DLD1 (cell line): Measurements from ENCODE around the gene KRT71.
"Not testable (repeated sequence)": the region's sequence is repeated elsewhere in the genome, so short reads cannot be mapped to it uniquely, and the experiment has no call there.

Experiments
- in situ Hi-C: cut with HindIII; loops from 2 replicates; pipeline ENCODE4 v1.10.0; 2017; ENCODE audit warnings: low sequenced_read_pairs

The KRT71 gene

GRCh38 chr12:52552681-52553195, at the start of gene KRT71:
KRT71 (minus strand) TSS chr12:52553145; CDS start chr12:52553077, 68 bp downstream.
- in situ Hi-C loops: no loop called here

DNA sequence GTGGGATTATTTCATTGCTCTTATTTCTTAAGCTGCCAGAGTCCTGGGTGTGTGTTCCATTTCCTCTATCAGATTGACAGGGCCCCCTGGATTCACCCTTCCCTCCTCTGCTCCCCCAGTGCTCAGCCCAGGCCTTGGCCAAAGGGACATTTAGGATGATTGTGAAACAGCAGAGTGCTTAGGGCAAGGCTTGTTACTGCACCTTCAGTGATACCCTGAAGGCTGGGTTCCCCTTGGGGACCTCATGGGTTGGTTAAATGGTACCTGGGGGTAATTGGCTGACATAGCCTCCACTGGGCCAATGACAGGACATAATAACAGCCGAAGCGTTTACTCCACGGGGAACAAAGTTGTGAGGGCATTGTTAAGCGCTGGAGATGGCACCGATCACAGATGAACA, 49.6 kb upstream of the KRT71 start:
- in situ Hi-C loops: no loop called here

- in situ Hi-C loops: no loop called here
Observed at GRCh38 chr12:52601671-52602070, 48.7 kb upstream of the KRT71 start.

DNA sequence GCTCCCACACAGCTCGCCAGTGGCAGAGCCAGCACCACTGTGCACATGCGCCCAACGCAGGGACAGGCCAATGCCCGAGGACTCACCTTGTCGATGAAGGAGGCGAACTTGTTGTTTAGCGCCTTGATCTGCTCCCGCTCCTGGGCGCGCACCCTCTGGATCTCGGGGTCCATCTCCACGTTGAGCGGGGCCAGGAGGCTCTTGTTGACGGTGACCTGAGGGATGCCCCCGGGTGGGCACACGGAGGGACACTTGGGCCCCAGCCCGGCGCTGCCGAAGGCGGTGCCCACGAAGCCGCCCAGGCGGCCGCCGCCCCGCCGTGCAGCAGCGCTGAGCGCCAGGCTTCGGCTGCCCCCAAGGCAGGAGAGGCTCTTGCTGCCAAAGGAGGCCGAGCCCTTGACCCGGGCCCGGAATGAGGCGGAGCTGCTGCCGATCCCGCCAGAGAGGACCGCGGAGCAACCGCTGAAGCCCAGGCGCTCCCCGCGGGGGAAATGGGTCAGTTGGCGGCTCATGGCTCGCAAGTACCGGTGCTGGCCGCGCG, 48.1 kb upstream of the KRT71 start, which contains the start of gene KRT72:
Gene KRT72 (minus strand): TSS at position 523 of the 541 bp plus-strand sequence. CDS start 11 bp downstream, at position 512.
- in situ Hi-C loops: no loop called here

DNA sequence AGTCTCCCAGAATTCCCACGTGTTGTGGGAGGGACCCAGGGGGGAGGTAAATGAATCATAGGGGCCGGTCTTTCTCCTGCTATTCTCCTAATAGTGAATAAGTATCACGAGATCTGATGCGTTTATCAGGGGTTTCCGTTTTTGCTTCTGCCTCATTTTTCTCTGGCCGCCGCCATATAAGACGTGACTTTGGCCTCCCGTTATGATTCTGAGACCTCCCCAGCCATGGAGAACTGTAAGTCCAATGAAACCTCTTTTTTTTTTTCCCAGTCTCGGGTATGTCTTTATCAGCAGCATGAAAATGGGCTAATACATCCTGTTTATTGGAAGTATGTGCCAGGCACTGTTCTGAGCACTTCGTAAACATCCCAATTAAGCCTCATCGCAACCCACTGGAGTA, 47.5 kb upstream of the KRT71 start:
- in situ Hi-C loops: no loop called here

- in situ Hi-C loops: no loop called here
Observed at GRCh38 chr12:52600071-52600470, 47.1 kb upstream of the KRT71 start.

- in situ Hi-C loops: no loop called here
Observed at GRCh38 chr12:52598966-52599365, 46.0 kb upstream of the KRT71 start.

DNA sequence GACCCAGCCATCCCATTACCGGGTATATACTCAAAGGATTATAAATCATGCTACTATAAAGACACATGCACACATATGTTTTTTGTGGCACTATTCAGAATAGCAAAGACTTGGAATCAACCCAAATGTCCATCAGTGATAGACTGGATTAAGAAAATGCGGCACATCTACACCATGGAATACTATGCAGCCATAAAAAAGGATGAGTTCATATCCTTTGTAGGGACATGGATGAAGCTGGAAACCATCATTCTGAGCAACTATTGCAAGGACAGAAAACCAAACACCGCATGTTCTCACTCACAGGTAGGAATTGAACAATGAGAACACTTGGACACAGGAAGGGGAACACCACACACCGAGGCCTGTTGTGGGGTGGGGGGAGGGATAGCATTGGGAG, 41.3 kb upstream of the KRT71 start:
- in situ Hi-C loops: not testable (repeated sequence)

GRCh38 chr12:52591521-52591920, 38.6 kb upstream of the KRT71 start:
- in situ Hi-C loops: no loop called here

- in situ Hi-C loops: no loop called here
Observed at GRCh38 chr12:52590021-52590420, 37.1 kb upstream of the KRT71 start.

DNA sequence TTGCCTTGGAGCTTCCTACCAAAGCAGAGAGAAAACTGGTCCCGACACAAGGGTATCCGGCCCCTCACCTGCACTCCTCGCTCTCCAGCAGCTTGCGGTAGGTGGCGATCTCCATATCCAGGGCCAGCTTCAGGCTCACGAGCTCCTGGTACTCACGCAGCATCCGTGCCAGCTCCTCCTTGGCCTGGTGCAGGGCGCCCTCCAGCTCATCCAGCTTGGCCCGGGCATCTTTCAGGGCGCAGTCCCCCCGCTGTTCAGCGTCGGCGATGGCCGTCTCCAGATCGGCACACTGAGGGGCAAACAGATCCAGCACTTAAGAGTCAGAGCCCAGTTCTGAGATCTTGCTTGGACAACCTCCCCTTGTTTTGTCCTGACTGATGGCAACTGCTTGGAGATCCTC, 34.6 kb upstream of the KRT71 start:
- in situ Hi-C loops: no loop called here

DNA sequence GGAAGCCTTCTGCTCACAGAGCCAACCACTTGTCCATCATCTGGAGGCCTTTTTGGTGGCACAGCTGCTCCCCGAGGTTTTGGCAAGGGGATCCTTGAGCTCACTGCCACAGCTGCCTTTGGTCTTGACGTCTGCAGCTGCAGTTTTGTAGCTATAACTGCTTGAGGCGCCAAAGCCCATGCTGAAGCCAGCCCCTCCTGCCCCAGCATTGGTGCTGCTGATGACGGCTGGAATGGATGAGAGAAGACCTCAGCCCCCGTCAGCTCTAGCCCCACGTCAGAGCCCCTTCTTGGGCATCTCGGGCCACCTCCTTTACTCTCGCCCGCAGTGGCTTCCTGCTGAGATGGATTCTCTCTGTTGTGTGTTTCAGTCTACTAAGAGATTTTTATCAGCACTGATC, 33.0 kb upstream of the KRT71 start:
- in situ Hi-C loops: no loop called here

DNA sequence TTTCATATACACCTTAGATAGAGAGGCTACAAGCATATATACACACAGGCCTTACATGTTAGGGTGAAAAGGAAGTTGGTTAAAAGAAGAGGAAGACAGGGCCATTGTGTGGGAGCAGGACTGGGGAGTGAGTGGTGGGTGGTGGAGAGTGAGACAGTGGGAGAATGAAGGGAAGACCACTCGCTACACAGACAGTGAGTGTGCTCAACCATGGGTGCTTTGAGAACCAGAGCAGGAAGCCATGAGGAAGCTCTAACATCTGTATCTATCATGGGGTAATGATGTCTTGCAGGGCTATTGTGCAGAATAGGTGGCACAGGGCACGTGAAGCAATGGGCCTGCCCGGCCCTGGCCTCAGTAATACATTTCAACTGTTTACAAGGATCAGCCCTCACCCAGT, 32.1 kb upstream of the KRT71 start:
- in situ Hi-C loops: no loop called here

- in situ Hi-C loops: no loop called here
Observed at GRCh38 chr12:52584156-52584682, 31.3 kb upstream of the KRT71 start.

- in situ Hi-C loops: no loop called here
Observed at GRCh38 chr12:52582971-52583456, 30.1 kb upstream of the KRT71 start.

DNA sequence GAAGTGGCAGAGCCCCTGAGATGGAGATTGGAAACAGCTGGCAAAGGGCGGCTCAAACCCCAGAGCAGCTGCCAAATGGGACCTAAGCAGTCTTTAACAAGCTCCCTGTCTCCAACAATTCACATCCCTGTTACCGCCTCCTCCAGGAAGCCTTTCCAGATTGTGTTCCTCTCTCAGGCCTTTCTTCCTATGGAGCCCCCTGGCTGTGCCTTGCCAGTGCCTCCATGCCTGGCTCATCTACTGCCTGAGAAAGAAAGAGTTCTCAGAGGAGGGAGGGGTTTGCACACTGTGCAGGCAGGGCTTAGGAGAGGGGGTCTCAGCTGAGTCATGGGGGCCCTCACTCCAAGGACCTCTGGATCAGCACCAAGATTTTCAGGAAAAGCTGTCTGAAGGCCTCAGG, 29.5 kb upstream of the KRT71 start:
- in situ Hi-C loops: no loop called here

GRCh38 chr12:52581481-52581880, 28.5 kb upstream of the KRT71 start:
- in situ Hi-C loops: no loop called here

DNA sequence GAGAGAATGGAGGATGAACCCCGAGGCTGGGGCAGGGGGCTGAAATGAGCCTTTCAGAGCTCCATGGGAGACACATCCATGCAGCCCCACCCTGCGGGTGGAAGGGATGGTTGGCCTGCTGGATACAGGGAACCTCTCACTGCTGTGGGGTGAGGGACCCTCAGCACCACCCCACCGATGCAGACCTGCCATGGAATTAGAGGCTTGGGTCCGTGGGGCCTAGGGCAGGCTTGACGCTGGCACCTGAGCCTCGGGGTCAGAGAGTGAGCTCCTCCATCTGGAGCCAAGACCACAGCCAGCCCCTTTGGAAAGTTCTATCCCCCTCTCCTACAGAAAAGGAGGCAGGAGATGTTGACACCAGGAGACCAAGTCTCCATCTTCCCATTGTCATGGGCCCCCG, 28.1 kb upstream of the KRT71 start:
- in situ Hi-C loops: no loop called here

- in situ Hi-C loops: no loop called here
Observed at GRCh38 chr12:52580496-52580895, 27.6 kb upstream of the KRT71 start.

DNA sequence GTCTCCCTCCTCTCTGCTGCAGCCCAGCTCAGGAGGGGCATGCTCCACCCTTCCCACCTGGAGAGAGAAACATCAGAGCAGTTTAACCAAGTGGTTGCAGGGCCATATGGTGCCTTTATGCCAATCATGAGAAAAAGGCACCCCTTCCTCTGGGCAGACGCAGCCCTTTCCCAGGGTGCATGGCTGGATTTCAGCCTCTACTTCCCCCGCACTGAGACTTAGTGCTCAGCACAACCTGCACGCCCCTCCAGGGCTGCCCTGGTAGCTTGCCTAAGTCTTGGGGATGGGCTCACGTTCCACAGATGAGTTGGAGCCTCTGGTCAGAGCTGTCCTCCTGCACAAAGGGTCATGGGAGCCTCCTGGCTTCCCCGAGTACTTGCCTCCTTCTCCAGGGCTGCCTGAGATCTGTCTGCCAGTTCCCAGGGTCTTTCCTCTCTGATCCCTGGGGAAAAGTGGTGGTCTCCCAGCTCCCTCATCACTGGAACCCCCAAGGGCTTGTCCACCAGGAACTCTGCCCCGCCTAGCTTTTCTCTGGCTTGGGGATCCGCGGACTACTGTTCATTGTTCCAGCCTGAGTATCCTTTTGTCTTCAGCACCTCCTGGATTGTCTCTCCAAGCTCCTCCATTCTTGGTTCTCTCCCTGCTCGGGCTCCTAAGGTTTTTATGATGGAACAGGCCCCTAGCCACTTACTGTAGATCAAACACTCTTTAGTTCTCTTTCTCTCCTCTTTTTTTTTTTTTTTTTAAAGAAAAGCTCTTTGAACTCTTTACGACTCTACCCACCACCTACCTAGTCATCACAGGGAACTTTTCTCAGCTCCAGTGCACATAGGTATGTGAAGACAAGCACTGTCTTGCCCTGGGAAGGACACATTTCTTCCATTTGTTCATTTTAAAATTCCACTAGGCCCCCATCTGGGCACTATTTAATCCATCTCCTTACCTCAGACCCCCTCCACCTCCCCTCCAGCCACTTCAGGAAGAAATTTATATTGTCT, 26.8 kb upstream of the KRT71 start:
- in situ Hi-C loops: no loop called here

DNA sequence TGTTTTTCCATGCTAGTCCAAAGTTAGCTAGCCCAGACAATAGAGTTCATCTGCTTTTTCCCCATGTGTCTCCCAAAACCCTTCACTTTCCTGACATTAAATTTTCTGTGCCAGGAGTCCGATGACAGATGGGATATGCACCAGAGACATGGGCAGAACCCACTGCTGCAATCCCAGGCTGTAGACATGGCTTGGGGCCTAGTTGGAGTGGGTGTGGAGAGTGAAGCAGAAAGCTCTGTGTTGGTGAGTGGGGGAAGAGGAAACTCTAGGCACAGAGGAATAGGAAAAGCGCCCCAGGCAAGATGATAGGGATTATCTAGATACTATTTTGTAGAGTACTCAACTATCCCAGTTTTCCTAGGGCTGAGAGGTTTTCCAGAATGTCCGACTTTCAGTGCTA, 25.5 kb upstream of the KRT71 start:
- in situ Hi-C loops: no loop called here

- in situ Hi-C loops: no loop called here
Observed at GRCh38 chr12:52577316-52577715, 24.4 kb upstream of the KRT71 start.
